NT2/D1 (cell line): ENCODE data around the gene GRM6.

Source experiments
- SUZ12 ChIP-seq: IDR thresholded peaks from 2 replicates; pipeline ENCODE4 v1.6.1; 2011; ENCODE audit not compliant: insufficient read length, insufficient read depth; ENCODE audit errors: extremely low read depth
- YY1 ChIP-seq: IDR thresholded peaks from 2 replicates; pipeline ENCODE4 v1.6.1; 2011; ENCODE audit not compliant: insufficient read length, insufficient read depth
- ZNF274 ChIP-seq: IDR thresholded peaks from 2 replicates; pipeline ENCODE4 v1.6.1; 2011; ENCODE audit warnings: mild to moderate bottlenecking, low read depth, low read length

- TF ChIP-seq SUZ12, result no peak
- no peak for TF ChIP-seq YY1
- no peak for TF ChIP-seq ZNF274
These were observed 196 bp upstream of the GRM6 start for GRCh38 chr5:178995341-178995690.
